ENCODE measurements around the gene OR52N4.
A peak's percentile ranks its signal among the peaks of the same experiment; 100 is the strongest.
"Not testable (repeated sequence)": the region's sequence is repeated elsewhere in the genome, so short reads cannot be mapped to it uniquely, and the experiment has no call there.

The OR52N4 gene

GRCh38 chr11:5753943-5754342 lies at the start of gene OR52N4:
OR52N4 (plus strand) TSS chr11:5754243; CDS start chr11:5754741, 498 bp downstream.
- no peak for DNase-seq

GRCh38 chr11:5705688-5706087 lies 48.4 kb upstream of the OR52N4 start:
- DNase-seq = no peak

- no peak for DNase-seq
These were observed 41.5 kb upstream of the OR52N4 start for GRCh38 chr11:5712507-5712906.

GRCh38 chr11:5713695-5714094 lies 40.3 kb upstream of the OR52N4 start:
- DNase-seq = peak; percentile 36

- not testable (repeated sequence) for DNase-seq
These were observed 37.5 kb upstream of the OR52N4 start for GRCh38 chr11:5716518-5716917.

GRCh38 chr11:5719703-5720495 lies 34.1 kb upstream of the OR52N4 start:
- no peak for DNase-seq

GRCh38 chr11:5722622-5723021 lies 31.4 kb upstream of the OR52N4 start:
- no peak for DNase-seq

- DNase-seq = no peak
These were observed 27.7 kb upstream of the OR52N4 start for GRCh38 chr11:5726351-5726750.

- DNase-seq = no peak
These were observed 26.4 kb upstream of the OR52N4 start for GRCh38 chr11:5727691-5728090.

- peak; percentile 91 for DNase-seq
These were observed 17.6 kb upstream of the OR52N4 start, which contains the start of gene OR56B1 for GRCh38 chr11:5736396-5736795. OR56B1 (plus strand) TSS chr11:5736448; CDS start chr11:5736517, 69 bp downstream.

GRCh38 chr11:5737091-5737490 lies 17.0 kb upstream of the OR52N4 start:
- DNase-seq = peak; percentile 90

GRCh38 chr11:5737670-5738392 lies 16.2 kb upstream of the OR52N4 start:
- DNase-seq = peak; percentile 55

GRCh38 chr11:5738431-5738830 lies 15.6 kb upstream of the OR52N4 start:
- no peak for DNase-seq

- no peak for DNase-seq
These were observed 7.4 kb upstream of the OR52N4 start for GRCh38 chr11:5746614-5747013.

GRCh38 chr11:5749836-5750235 lies 4.2 kb upstream of the OR52N4 start:
- no peak for DNase-seq

GRCh38 chr11:5767056-5767455 lies 13.0 kb downstream of the OR52N4 start:
- DNase-seq = peak; percentile 51

GRCh38 chr11:5783255-5783654 lies 29.2 kb downstream of the OR52N4 start, which contains the start of gene OR52N5:
OR52N5 (minus strand) TSS chr11:5783355; CDS start chr11:5778634, 4,721 bp downstream.
- DNase-seq = no peak

GRCh38 chr11:5791165-5791564 lies 37.1 kb downstream of the OR52N4 start, which contains the start of gene OR52N1:
OR52N1 (minus strand) TSS chr11:5791265; CDS start chr11:5788816, 2,449 bp downstream.
- no peak for DNase-seq

GRCh38 chr11:5796541-5796940 lies 42.5 kb downstream of the OR52N4 start:
- no peak for DNase-seq

GRCh38 chr11:5803982-5804381 lies 49.9 kb downstream of the OR52N4 start:
- no peak for DNase-seq
